HL-60/S4 treated with phorbol 12-myristate 13-acetate at 8.2 ng/mL for 4 days and 3 days (cell line): Measurements from ENCODE around the gene METTL25.
"Not testable (repeated sequence)": the region's sequence is repeated elsewhere in the genome, so short reads cannot be mapped to it uniquely, and the experiment has no call there.

Experiments
- in situ Hi-C: fragments of 300-500 bp; cut with MboI; formaldehyde crosslinking; loops from 2 replicates; pipeline ENCODE4 v1.15.0; 2022; ENCODE audit warnings: low sequenced_read_pairs

The METTL25 gene

GRCh38 chr12:82358200-82359114, at the start of gene METTL25, which contains the start of gene CCDC59:
METTL25 (plus strand) TSS chr12:82358529; CDS start chr12:82358566, 37 bp downstream.
CCDC59 (minus strand) TSS chr12:82358387; CDS start chr12:82358376, 11 bp downstream.
- in situ Hi-C loops, result no loop called here

- in situ Hi-C loops, result no loop called here
Observed at GRCh38 chr12:82314406-82314892, 43.9 kb upstream of the METTL25 start.

GRCh38 chr12:82319276-82319675, 39.1 kb upstream of the METTL25 start:
- in situ Hi-C loops, result no loop called here

GRCh38 chr12:82325540-82326336, 32.6 kb upstream of the METTL25 start:
- in situ Hi-C loops, result no loop called here

GRCh38 chr12:82326905-82327503, 31.3 kb upstream of the METTL25 start:
- in situ Hi-C loops, result no loop called here

GRCh38 chr12:82327861-82328260, 30.5 kb upstream of the METTL25 start:
- in situ Hi-C loops, result no loop called here

- in situ Hi-C loops, result no loop called here
Observed at GRCh38 chr12:82329508-82329907, 28.8 kb upstream of the METTL25 start.

- in situ Hi-C loops, result no loop called here
Observed at GRCh38 chr12:82350161-82350560, 8.2 kb upstream of the METTL25 start.

- in situ Hi-C loops, result no loop called here
Observed at GRCh38 chr12:82351390-82351789, 6.9 kb upstream of the METTL25 start.

GRCh38 chr12:82357340-82357739, 989 bp upstream of the METTL25 start:
- in situ Hi-C loops, result no loop called here

- in situ Hi-C loops, result no loop called here
Observed at GRCh38 chr12:82357845-82358199, 507 bp upstream of the METTL25 start.

- in situ Hi-C loops, result no loop called here
Observed at GRCh38 chr12:82359115-82359478, 768 bp downstream of the METTL25 start.

- in situ Hi-C loops, result not testable (repeated sequence)
Observed at GRCh38 chr12:82360834-82361233, 2.5 kb downstream of the METTL25 start.

GRCh38 chr12:82361461-82361915, 3.2 kb downstream of the METTL25 start:
- in situ Hi-C loops, result no loop called here

- in situ Hi-C loops, result no loop called here
Observed at GRCh38 chr12:82363990-82364389, 5.7 kb downstream of the METTL25 start.

GRCh38 chr12:82366197-82366596, 7.9 kb downstream of the METTL25 start:
- in situ Hi-C loops, result no loop called here

GRCh38 chr12:82375201-82375600, 16.9 kb downstream of the METTL25 start:
- in situ Hi-C loops, result no loop called here

- in situ Hi-C loops, result no loop called here
Observed at GRCh38 chr12:82378997-82379396, 20.7 kb downstream of the METTL25 start.

- in situ Hi-C loops, result no loop called here
Observed at GRCh38 chr12:82383930-82384552, 25.7 kb downstream of the METTL25 start.

GRCh38 chr12:82398879-82399278, 40.5 kb downstream of the METTL25 start:
- in situ Hi-C loops, result no loop called here

- in situ Hi-C loops, result no loop called here
Observed at GRCh38 chr12:82400819-82401218, 42.5 kb downstream of the METTL25 start.
